Peyer's patch (tissue), 4 donors: ENCODE measurements around the gene BTD. TPM values are rescaled to one million over a fixed set of nuclear protein-coding genes. Genes with fewer than 3 reads are reported as not detected.

Experiments used
- DNase-seq, 3 donors: peaks; one replicate each; pipeline ENCODE4 v3.0.0-alpha.2; 2017 to 2019
- H3K27ac ChIP-seq, 4 donors: fragments of 200-600 bp; sonication (generic); one replicate each; pipeline ENCODE4 v1.5.1; 2016 to 2019
- H3K27me3 ChIP-seq, 2 donors: fragments of 200-600 bp; sonication (generic); one replicate each; pipeline ENCODE4 v1.5.1; 2019
- H3K36me3 ChIP-seq, 3 donors: fragments of 200-600 bp; sonication (generic); one replicate each; pipeline ENCODE4 v1.5.1; 2016 to 2019
- H3K4me1 ChIP-seq, 4 donors: fragments of 200-600 bp; sonication (generic); one replicate each; pipeline ENCODE4 v1.5.1; 2016 to 2019
- H3K4me3 ChIP-seq, 4 donors: fragments of 200-600 bp; sonication (generic); 1 replicate in 3 of 4; 2 replicates in 1 of 4; pipeline ENCODE4 v1.5.1; 2016 to 2019; ENCODE audit warnings: mild to moderate bottlenecking in 1 of 4
- H3K9me3 ChIP-seq, 4 donors: fragments of 200-600 bp; sonication (generic); one replicate each; pipeline ENCODE4 v1.5.1; 2016 to 2019; ENCODE audit warnings: mild to moderate bottlenecking in 1 of 4
- CTCF ChIP-seq, 6 experiments: fragments of 450-650 bp in 4 of 6; fragments of 200-600 bp in 2 of 6; sonication (generic) in 1 of 6; IDR thresholded peaks; one replicate each; pipeline ENCODE4 v1.5.1; 2017 to 2019; ENCODE audit warnings: antibody characterized with exemption in 6 of 6, mild to moderate bottlenecking in 3 of 6, moderate library complexity in 1 of 6
- POLR2A ChIP-seq, 2 donors: fragments of 450-650 bp; IDR thresholded peaks; one replicate each; pipeline ENCODE4 v1.5.1; 2017; ENCODE audit warnings: antibody characterized with exemption in 2 of 2, mild to moderate bottlenecking in 2 of 2, moderate library complexity in 2 of 2
- total RNA-seq, 4 donors: library from RNA; depleted of rRNA; stranded (reverse); fragments of >200 nt; gene quantifications; one replicate each; pipeline ENCODE4 v1.1.0, GENCODE V29; 2016

The BTD gene
- total RNA-seq, 4 donors from 2014 or later = 9.1 to 88.4 (median 59.9) TPM

GRCh38 chr3:15630646-15631350 is 29.3 kb downstream of the BTD start:
- DNase-seq = no peak
- peak overlapping the region in 2 of 4 donors; percentile 11 to 15 for H3K27ac ChIP-seq
- TF ChIP-seq POLR2A (IDR thresholded peaks at IDR 0.05) = no peak
- no peak for TF ChIP-seq CTCF (IDR thresholded peaks at IDR 0.05)
- H3K4me3 ChIP-seq = peak overlapping the region in 1 of 4 donors; percentile 30
- no peaks in the 10 kb centered on the region for H3K36me3 ChIP-seq
- peaks cover 0 to 18% (median 0%) of the 10 kb centered on the region in 4 donors for H3K4me1 ChIP-seq
- no peaks in the 10 kb centered on the region for H3K9me3 ChIP-seq
- H3K27me3 ChIP-seq = no peaks in the 10 kb centered on the region

GRCh38 chr3:15631426-15632211 is 30.1 kb downstream of the BTD start:
- Histone ChIP-seq H3K4me1 (peaks cover 0 to 18% (median 0%) of the 10 kb centered on the region in 4 donors), H3K9me3 (no peaks in the 10 kb centered on the region), H3K27ac (no peak overlapping the region), H3K36me3 (no peaks in the 10 kb centered on the region), H3K27me3 (no peaks in the 10 kb centered on the region), H3K4me3 (no peak overlapping the region)
- TF ChIP-seq POLR2A (IDR thresholded peaks at IDR 0.05) = no peak
- TF ChIP-seq CTCF (IDR thresholded peaks at IDR 0.05) = no peak
- DNase-seq = no peak

- no peak for DNase-seq
- peaks cover 0 to 18% (median 0%) of the 10 kb centered on the region in 4 donors for H3K4me1 ChIP-seq
- TF ChIP-seq POLR2A (IDR thresholded peaks at IDR 0.05) (no peak), CTCF (IDR thresholded peaks at IDR 0.05) (no peak)
- no peak overlapping the region for H3K27ac ChIP-seq
- no peak overlapping the region for H3K4me3 ChIP-seq
- H3K36me3 ChIP-seq = no peaks in the 10 kb centered on the region
- no peaks in the 10 kb centered on the region for H3K27me3 ChIP-seq
- no peaks in the 10 kb centered on the region for H3K9me3 ChIP-seq
Measured at GRCh38 chr3:15632212-15632580, 30.7 kb downstream of the BTD start.

- H3K4me1 ChIP-seq = peaks cover 0 to 18% (median 0%) of the 10 kb centered on the region in 4 donors
- no peaks in the 10 kb centered on the region for H3K9me3 ChIP-seq
- TF ChIP-seq CTCF (IDR thresholded peaks at IDR 0.05) (no peak), POLR2A (IDR thresholded peaks at IDR 0.05) (no peak)
- H3K27me3 ChIP-seq = no peaks in the 10 kb centered on the region
- no peak overlapping the region for H3K4me3 ChIP-seq
- DNase-seq = no peak
- no peak overlapping the region for H3K27ac ChIP-seq
- no peaks in the 10 kb centered on the region for H3K36me3 ChIP-seq
Measured at GRCh38 chr3:15633159-15633558, 31.6 kb downstream of the BTD start.

- Histone ChIP-seq H3K9me3 (no peaks in the 10 kb centered on the region), H3K4me3 (no peak overlapping the region), H3K4me1 (peaks cover 0 to 18% (median 0%) of the 10 kb centered on the region in 4 donors), H3K27me3 (no peaks in the 10 kb centered on the region), H3K36me3 (no peaks in the 10 kb centered on the region), H3K27ac (peak overlapping the region in 1 of 4 donors; percentile 68)
- no peak for DNase-seq
- TF ChIP-seq CTCF (IDR thresholded peaks at IDR 0.05) (no peak), POLR2A (IDR thresholded peaks at IDR 0.05) (no peak)
Measured at GRCh38 chr3:15633766-15634598, 32.4 kb downstream of the BTD start.
